Endothelial cell of umbilical vein (primary cell): Measurements from ENCODE around the gene LOXL1. TPM values are rescaled to one million over a fixed set of nuclear protein-coding genes. Genes with fewer than 3 reads are reported as not detected.

Source experiments
- BruUV-seq: library from RNA; stranded (reverse); fragments of 400-500 nt; replicated peaks from 2 replicates; lab custom pipeline; 2021; lab: Mats Ljungman, UMichigan
- CTCF ChIA-PET: fragments of 300-600, 350-600 bp; sonication (Branson Sonifier 250); formaldehyde crosslinking; loops from one replicate; lab custom pipeline; 2021; ENCODE audit warnings: antibody characterized with exemption, inconsistent platforms; lab: Charles Lee
- POLR2A ChIA-PET: fragments of 300-600, 350-600 bp; sonication (Branson Sonifier 250); formaldehyde crosslinking; loops from one replicate; lab custom pipeline; 2021; ENCODE audit warnings: antibody characterized with exemption, inconsistent platforms; lab: Charles Lee
- DNase-seq: peaks from one replicate; pipeline ENCODE4 v3.0.0-alpha.2; 2011; ENCODE audit warnings: low read depth, low spot score
- FAIRE-seq: peaks from 2 replicates; lab custom pipeline; 2011; peaks lifted over from hg19 to GRCh38; lab: Jason Lieb, UNC
- H2AFZ ChIP-seq: 2 replicates; pipeline ENCODE4 v1.6.0; 2012; ENCODE audit warnings: low read depth, low read length, control low read depth, inconsistent platforms
- H3K27ac ChIP-seq: 2 replicates; pipeline ENCODE4 v1.5.1; 2011; ENCODE audit warnings: low read depth, mild to moderate bottlenecking, control low read depth, low read length, moderate library complexity; ENCODE audit not compliant: insufficient read depth
- H3K27me3 ChIP-seq, 2 experiments: 2 replicates each; pipeline versions ENCODE4 v1.6.0 to v1.6.1; 2011; ENCODE audit warnings: low read length in 2 of 2, mixed read lengths in 1 of 2; ENCODE audit not compliant: control insufficient read depth in 2 of 2, insufficient read depth in 2 of 2
- H3K36me3 ChIP-seq, 2 experiments: 2 replicates in 1 of 2; 3 replicates in 1 of 2; pipeline ENCODE4 v1.5.1; 2011; ENCODE audit warnings: low read length in 2 of 2, mild to moderate bottlenecking in 1 of 2, moderate library complexity in 1 of 2; ENCODE audit not compliant: control insufficient read depth in 2 of 2, insufficient read depth in 2 of 2; ENCODE audit errors: extremely low read depth in 1 of 2
- H3K4me1 ChIP-seq: 3 replicates; pipeline ENCODE4 v1.5.1; 2011; ENCODE audit warnings: mild to moderate bottlenecking, low read length; ENCODE audit not compliant: control insufficient read depth, insufficient read depth; ENCODE audit errors: extremely low read depth
- H3K4me2 ChIP-seq: 2 replicates; pipeline ENCODE4 v1.6.1; 2011; ENCODE audit warnings: low read length, control low read depth, mixed read lengths; ENCODE audit not compliant: insufficient read depth
- H3K4me3 ChIP-seq, 3 experiments: fragments of 200-600 bp in 1 of 3; sonication (generic), shearing (Covaris generic) in 1 of 3; replicated peaks in 1 of 3; 2 replicates each; pipeline ENCODE4 v1.5.1; 2011 to 2016; ENCODE audit warnings: control low read depth in 3 of 3, low read length in 3 of 3, mild to moderate bottlenecking in 2 of 3, inconsistent platforms in 1 of 3, low read depth in 1 of 3, moderate library complexity in 1 of 3; ENCODE audit not compliant: insufficient read depth in 1 of 3
- H3K79me2 ChIP-seq: 2 replicates; pipeline ENCODE4 v1.6.0; 2012; ENCODE audit warnings: low read length, inconsistent platforms; ENCODE audit not compliant: control insufficient read depth, insufficient read depth
- H3K9ac ChIP-seq: replicated peaks from 2 replicates; pipeline ENCODE3; 2011; ENCODE audit warnings: low read length, control low read depth; ENCODE audit not compliant: insufficient read depth; ENCODE audit errors: extremely low read depth
- H3K9me1 ChIP-seq: replicated peaks from 3 replicates; pipeline ENCODE4 v1.6.0; 2011; ENCODE audit warnings: mild to moderate bottlenecking, low read length; ENCODE audit not compliant: control insufficient read depth, insufficient read depth; ENCODE audit errors: extremely low read depth
- H3K9me3 ChIP-seq: replicated peaks from 2 replicates; pipeline ENCODE4 v1.5.1; 2012; ENCODE audit warnings: low read length, inconsistent platforms; ENCODE audit not compliant: control insufficient read depth, insufficient read depth
- H4K20me1 ChIP-seq: replicated peaks from 2 replicates; pipeline ENCODE3; 2011; ENCODE audit warnings: mild to moderate bottlenecking, low read length; ENCODE audit not compliant: control insufficient read depth, insufficient read depth; ENCODE audit errors: extremely low read depth
- GATA2 ChIP-seq: IDR thresholded peaks from 2 replicates; pipeline ENCODE4 v1.7.0; 2011; ENCODE audit warnings: low read depth, mild to moderate bottlenecking, moderate library complexity, mixed read lengths, low read length; ENCODE audit not compliant: insufficient read length, insufficient read depth
- MYC ChIP-seq: IDR thresholded peaks from one replicate; pipeline ENCODE4 v1.6.1; 2011; ENCODE audit warnings: mild to moderate bottlenecking, low read depth, low read length
- POLR2A ChIP-seq: IDR thresholded peaks from 2 replicates; pipeline ENCODE4 v1.6.1; 2012; ENCODE audit warnings: low read depth, mild to moderate bottlenecking, control low read depth, low read length
- POLR2AphosphoS5 ChIP-seq: IDR thresholded peaks from 2 replicates; pipeline ENCODE4 v1.6.1; 2012; ENCODE audit warnings: low read depth, mild to moderate bottlenecking, control low read depth, low read length, moderate library complexity; ENCODE audit not compliant: insufficient read depth
- dilution Hi-C: fragments of 300-500 bp; cut with MboI; formaldehyde crosslinking; loops from one replicate; pipeline ENCODE4 v1.15.0; 2019; ENCODE audit warnings: low sequenced_read_pairs; ENCODE audit not compliant: extremely low pct_ligation_motif_present
- intact Hi-C: fragments of 100-400 bp; cut with micrococcal nuclease; formaldehyde crosslinking; loops from one replicate; pipeline ENCODE4 v1.10.0; 2022
- polyA plus RNA-seq, 4 experiments: library from polyadenylated mRNA; depleted of rRNA in 3 of 4; stranded (reverse) in 3 of 4; unstranded in 1 of 4; fragments of >200 nt; gene quantifications; 2 replicates each; pipeline versions ENCODE4 v1.2.1 to v1.2.3, GENCODE V29; 2011 to 2012; ENCODE audit warnings: missing spikeins in 1 of 4
- total RNA-seq: library from RNA; stranded (reverse); gene quantifications from 2 replicates; pipeline ENCODE4 v1.2.3, GENCODE V29; 2021

Gene LOXL1
- total and polyA plus RNA-seq, 2 donors (not counting 3 experiments of a cell fraction or from before 2014, with no cell fraction given): 5.2 to 14.4 TPM

DNA sequence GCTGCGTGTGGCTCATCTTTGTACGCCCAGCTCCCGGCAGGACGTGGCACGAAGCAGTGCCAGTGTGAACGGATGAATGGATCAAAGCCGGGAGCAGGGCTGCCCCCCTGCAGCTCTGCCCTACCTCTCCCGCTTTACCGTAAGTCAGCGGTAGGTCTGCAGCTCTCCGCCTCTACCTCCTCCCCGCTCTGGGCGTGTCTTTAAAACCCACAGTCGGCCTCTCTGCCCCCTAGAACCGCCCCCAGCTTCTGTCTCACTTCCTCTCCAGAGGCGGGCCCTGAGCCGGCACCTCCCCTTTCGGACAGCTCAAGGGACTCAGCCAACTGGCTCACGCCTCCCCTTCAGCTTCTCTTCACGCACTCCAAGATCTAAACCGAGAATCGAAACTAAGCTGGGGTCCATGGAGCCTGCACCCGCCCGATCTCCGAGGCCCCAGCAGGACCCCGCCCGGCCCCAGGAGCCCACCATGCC, 68.2 kb downstream of the LOXL1 start, which contains the start of gene PML:
PML (plus strand) TSS at position 304 of the 471 bp plus-strand sequence; CDS start at position 401, 97 bp downstream.
- Histone ChIP-seq H3K9me1 (no peaks in the 10 kb centered on the region), H3K4me3 (peak within 1 kb of the TSS; percentile 86 to 96 (median 92)), H4K20me1 (no peaks in the 10 kb centered on the region), H3K27me3 (no peaks in the 10 kb centered on the region), H3K4me2 (peak within 1 kb of the TSS; percentile 97), H3K79me2 (peaks cover 46% of the 10 kb centered on the region), H2AFZ (peak within 1 kb of the TSS; percentile 96), H3K4me1 (peaks cover 42% of the 10 kb centered on the region), H3K36me3 (peaks cover 5 to 9% of the 10 kb centered on the region in 2 experiments), H3K9me3 (no peaks in the 10 kb centered on the region), H3K27ac (peak within 1 kb of the TSS; percentile 34), H3K9ac (peak within 1 kb of the TSS; percentile 84)
- dilution Hi-C loops (no loop called here), intact Hi-C loops (loop anchor here (1.0 to 2.0 kb wide), 3 partner anchors 17 to 68 kb away; partner anchors contain the start of gene LOXL1)
- BruUV-seq: no TSS peak
- peak; percentile 98 for FAIRE-seq
- ChIA-PET POLR2A (interaction anchor here (0.7 to 1.5 kb wide), 5 partner anchors 11 to 46 kb away, joined by 3 read pairs; no protein-coding TSS in a partner anchor), CTCF (interaction anchor here (0.7 to 4.0 kb wide), 15 partner anchors 8 to 54 kb away, joined by 3 to 65 read pairs (median 5); no protein-coding TSS in a partner anchor)
- TF ChIP-seq POLR2AphosphoS5: peak; percentile 52
- no peak for TF ChIP-seq GATA2
- peak; percentile 96 for DNase-seq

- H2AFZ ChIP-seq: no peak overlapping the region
- no peaks in the 10 kb centered on the region for H4K20me1 ChIP-seq
- H3K9me1 ChIP-seq: no peaks in the 10 kb centered on the region
- FAIRE-seq: peak; percentile 76
- intact Hi-C loops: loop anchor here (1.0 to 2.0 kb wide), 3 partner anchors 16 to 68 kb away; partner anchors contain the start of gene LOXL1
- H3K9me3 ChIP-seq: no peaks in the 10 kb centered on the region
- H3K27me3 ChIP-seq: no peaks in the 10 kb centered on the region
- peaks cover 50% of the 10 kb centered on the region for H3K79me2 ChIP-seq
- TF ChIP-seq POLR2A: peak; percentile 23
- no peak for TF ChIP-seq MYC
- BruUV-seq: no TSS peak
- ChIA-PET POLR2A (interaction anchor here (0.7 to 1.5 kb wide), 4 partner anchors 12 to 20 kb away, joined by 3 read pairs; no protein-coding TSS in a partner anchor), CTCF (interaction anchor here (0.7 to 4.0 kb wide), 15 partner anchors 8 to 53 kb away, joined by 3 to 65 read pairs (median 5); no protein-coding TSS in a partner anchor)
- H3K4me1 ChIP-seq: peaks cover 36% of the 10 kb centered on the region
- H3K36me3 ChIP-seq: peaks cover 5 to 9% of the 10 kb centered on the region in 2 experiments
- DNase-seq: no peak
- dilution Hi-C loops: no loop called here
- H3K4me2 ChIP-seq: peak overlapping the region; percentile 97
- peak overlapping the region; percentile 34 for H3K27ac ChIP-seq
- peak overlapping the region; percentile 86 to 96 (median 92) for H3K4me3 ChIP-seq
- H3K9ac ChIP-seq: peak overlapping the region; percentile 84
These were observed 68.8 kb downstream of the LOXL1 start for GRCh38 chr15:73994912-73995622.
